LoVo (cell line): ENCODE results near the gene NCOA3.
"Not testable (repeated sequence)": the region's sequence is repeated elsewhere in the genome, so short reads cannot be mapped to it uniquely, and the experiment has no call there.

ENCODE experiments used
- DNase-seq: peaks from one replicate; pipeline ENCODE4 v3.0.0-alpha.2; 2016; ENCODE audit warnings: low spot score

NCOA3 gene

GRCh38 chr20:47500554-47500953 lies 1.1 kb upstream of the NCOA3 start:
- no peak for DNase-seq

- no peak for DNase-seq
Measured at GRCh38 chr20:47501116-47501481, 588 bp upstream of the NCOA3 start.

- DNase-seq: peak; percentile 40
Measured at GRCh38 chr20:47502271-47503239, 868 bp downstream of the NCOA3 start.

GRCh38 chr20:47503685-47504084 lies 2.0 kb downstream of the NCOA3 start:
- no peak for DNase-seq

- peak; percentile 46 for DNase-seq
Measured at GRCh38 chr20:47506335-47506734, 4.6 kb downstream of the NCOA3 start.

- DNase-seq: no peak
Measured at GRCh38 chr20:47506850-47507249, 5.2 kb downstream of the NCOA3 start.

- not testable (repeated sequence) for DNase-seq
Measured at GRCh38 chr20:47507275-47507981, 5.7 kb downstream of the NCOA3 start.

GRCh38 chr20:47508278-47508677 lies 6.6 kb downstream of the NCOA3 start:
- DNase-seq: no peak

GRCh38 chr20:47509104-47509661 lies 7.5 kb downstream of the NCOA3 start:
- DNase-seq: no peak

- DNase-seq: no peak
Measured at GRCh38 chr20:47509685-47510084, 8.0 kb downstream of the NCOA3 start.

GRCh38 chr20:47515843-47516242 lies 14.2 kb downstream of the NCOA3 start:
- no peak for DNase-seq

- no peak for DNase-seq
Measured at GRCh38 chr20:47521059-47521808, 19.5 kb downstream of the NCOA3 start.

- no peak for DNase-seq
Measured at GRCh38 chr20:47524015-47524784, 22.5 kb downstream of the NCOA3 start.

- DNase-seq: peak; percentile 14
Measured at GRCh38 chr20:47527004-47527800, 25.5 kb downstream of the NCOA3 start.

GRCh38 chr20:47529840-47530239 lies 28.2 kb downstream of the NCOA3 start:
- DNase-seq: no peak

GRCh38 chr20:47531458-47531857 lies 29.8 kb downstream of the NCOA3 start:
- no peak for DNase-seq

- DNase-seq: no peak
Measured at GRCh38 chr20:47532002-47532401, 30.3 kb downstream of the NCOA3 start.

GRCh38 chr20:47533518-47534062 lies 31.9 kb downstream of the NCOA3 start:
- no peak for DNase-seq

- DNase-seq: no peak
Measured at GRCh38 chr20:47534405-47534804, 32.7 kb downstream of the NCOA3 start.

- DNase-seq: peak; percentile 23
Measured at GRCh38 chr20:47535088-47535487, 33.4 kb downstream of the NCOA3 start.
